Stimulated activated CD8-positive, alpha-beta memory T cell treated with anti-CD3 and anti-CD28 coated beads, Interleukin-15, amount 100 ng/mL, for 1 hour (primary cell): ENCODE data around the gene OR5B21.

Experiments used
- DNase-seq: peaks from one replicate; pipeline ENCODE4 v3.0.0-alpha.2; 2020; ENCODE audit warnings: low read depth

The OR5B21 gene

GRCh38 chr11:58493676-58494075 lies 14.2 kb downstream of the OR5B21 start:
- no peak for DNase-seq

- DNase-seq, result no peak
These were observed 17.1 kb downstream of the OR5B21 start for GRCh38 chr11:58490827-58491226.

GRCh38 chr11:58487170-58487569 lies 20.7 kb downstream of the OR5B21 start:
- DNase-seq, result no peak

- DNase-seq, result no peak
These were observed 21.9 kb downstream of the OR5B21 start for GRCh38 chr11:58485961-58486360.

- no peak for DNase-seq
These were observed 36.0 kb downstream of the OR5B21 start for GRCh38 chr11:58471892-58472291.

- DNase-seq, result no peak
These were observed 41.6 kb downstream of the OR5B21 start for GRCh38 chr11:58466293-58466692.

GRCh38 chr11:58465690-58466089 lies 42.2 kb downstream of the OR5B21 start:
- no peak for DNase-seq
